Thyroid gland (tissue), 4 donors: ENCODE results near the gene PIGZ.

Experiments used
- CTCF ChIP-seq, 6 experiments: fragments of 200-600 bp in 3 of 6; fragments of 450-650 bp in 3 of 6; sonication (generic) in 3 of 6; IDR thresholded peaks; one replicate each; pipeline ENCODE4 v1.5.1; 2016 to 2019; ENCODE audit warnings: antibody characterized with exemption in 6 of 6, mild to moderate bottlenecking in 2 of 6, inconsistent platforms in 1 of 6, moderate library complexity in 1 of 6
- POLR2A ChIP-seq, 2 donors: fragments of 450-650 bp; IDR thresholded peaks; one replicate each; pipeline ENCODE4 v1.6.1; 2017; ENCODE audit warnings: antibody characterized with exemption in 2 of 2, mild to moderate bottlenecking in 2 of 2, moderate library complexity in 1 of 2

GRCh38 chr3:196949285-196949619 is 19.4 kb downstream of the PIGZ start:
- no peak for TF ChIP-seq CTCF (IDR thresholded peaks at IDR 0.05)
- TF ChIP-seq POLR2A (IDR thresholded peaks at IDR 0.05) = no peak
